ENCODE measurements around the gene RBM45. TPM values are rescaled to one million over a fixed set of nuclear protein-coding genes. Genes with fewer than 3 reads are reported as not detected.
A peak's percentile ranks its signal among the peaks of the same experiment; 100 is the strongest.

The RBM45 gene
- total RNA-seq, 2 experiments from 2014 or later, result 13.2 to 18.1 TPM

DNA sequence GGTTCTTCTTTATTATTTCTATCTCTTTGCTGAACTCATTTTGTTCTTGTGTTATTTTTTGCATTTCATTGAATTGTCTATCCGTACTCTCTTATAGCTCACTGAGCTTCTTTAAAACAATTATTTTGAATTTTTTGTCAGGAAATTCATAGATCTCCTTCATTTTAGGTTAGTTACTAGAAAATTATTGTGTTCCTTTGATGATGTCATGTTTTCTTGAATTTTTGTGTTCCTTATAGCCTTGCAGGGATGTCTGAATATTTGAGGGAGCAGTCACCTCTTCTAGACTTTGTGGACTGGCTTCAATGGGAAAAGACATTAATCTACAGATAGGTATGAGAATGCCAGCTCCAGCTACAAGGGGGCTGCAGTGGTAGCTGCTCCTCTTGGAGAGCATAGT is 61.4 kb downstream of the RBM45 start:
- Histone ChIP-seq H3K9me3 (ENCODE audit: low read length) (no peaks in the 10 kb centered on the region), H3K27ac (ENCODE audit: low read depth, low read length, poor library complexity, severe bottlenecking) (no peak overlapping the region), H3K36me3 (ENCODE audit: insufficient read depth, low read length) (no peaks in the 10 kb centered on the region), H3K4me1 (ENCODE audit: insufficient read depth, low read length, poor library complexity, severe bottlenecking) (no peaks in the 10 kb centered on the region), H3K79me2 (ENCODE audit: insufficient read depth, low read depth, low read length) (no peaks in the 10 kb centered on the region), H4K20me1 (ENCODE audit: insufficient read depth, low read length) (no peaks in the 10 kb centered on the region), H3K4me2 (ENCODE audit: low read length) (no peak overlapping the region), H3K4me3 (ENCODE audit: low read depth, low read length, poor library complexity, severe bottlenecking) (no peak overlapping the region), H2AFZ (ENCODE audit: low read length) (no peak overlapping the region), H3K9me2 (ENCODE audit: insufficient read depth, low read length) (no peaks in the 10 kb centered on the region)
- POLR2A ChIA-PET, result no interaction called here
- no TSS peak for BruUV-seq (replicated peaks)
- TF ChIP-seq, protein P1, sequence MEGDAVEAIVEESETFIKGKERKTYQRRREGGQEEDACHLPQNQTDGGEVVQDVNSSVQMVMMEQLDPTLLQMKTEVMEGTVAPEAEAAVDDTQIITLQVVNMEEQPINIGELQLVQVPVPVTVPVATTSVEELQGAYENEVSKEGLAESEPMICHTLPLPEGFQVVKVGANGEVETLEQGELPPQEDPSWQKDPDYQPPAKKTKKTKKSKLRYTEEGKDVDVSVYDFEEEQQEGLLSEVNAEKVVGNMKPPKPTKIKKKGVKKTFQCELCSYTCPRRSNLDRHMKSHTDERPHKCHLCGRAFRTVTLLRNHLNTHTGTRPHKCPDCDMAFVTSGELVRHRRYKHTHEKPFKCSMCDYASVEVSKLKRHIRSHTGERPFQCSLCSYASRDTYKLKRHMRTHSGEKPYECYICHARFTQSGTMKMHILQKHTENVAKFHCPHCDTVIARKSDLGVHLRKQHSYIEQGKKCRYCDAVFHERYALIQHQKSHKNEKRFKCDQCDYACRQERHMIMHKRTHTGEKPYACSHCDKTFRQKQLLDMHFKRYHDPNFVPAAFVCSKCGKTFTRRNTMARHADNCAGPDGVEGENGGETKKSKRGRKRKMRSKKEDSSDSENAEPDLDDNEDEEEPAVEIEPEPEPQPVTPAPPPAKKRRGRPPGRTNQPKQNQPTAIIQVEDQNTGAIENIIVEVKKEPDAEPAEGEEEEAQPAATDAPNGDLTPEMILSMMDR (conservative IDR thresholded peaks at IDR 0.05; ENCODE audit: low read length), result no peak
- TF ChIP-seq EZH2phosphoT487 (IDR thresholded peaks at IDR 0.05; ENCODE audit: borderline replicate concordance, low read depth, low read length), result no peak
- DNase-seq (ENCODE audit: low spot score), result no peak
- intact Hi-C loops (cut with micrococcal nuclease; ENCODE audit: unreplicated experiment), result no loop called here
- CTCF ChIA-PET (ENCODE audit: unreplicated experiment), result no interaction called here

DNA sequence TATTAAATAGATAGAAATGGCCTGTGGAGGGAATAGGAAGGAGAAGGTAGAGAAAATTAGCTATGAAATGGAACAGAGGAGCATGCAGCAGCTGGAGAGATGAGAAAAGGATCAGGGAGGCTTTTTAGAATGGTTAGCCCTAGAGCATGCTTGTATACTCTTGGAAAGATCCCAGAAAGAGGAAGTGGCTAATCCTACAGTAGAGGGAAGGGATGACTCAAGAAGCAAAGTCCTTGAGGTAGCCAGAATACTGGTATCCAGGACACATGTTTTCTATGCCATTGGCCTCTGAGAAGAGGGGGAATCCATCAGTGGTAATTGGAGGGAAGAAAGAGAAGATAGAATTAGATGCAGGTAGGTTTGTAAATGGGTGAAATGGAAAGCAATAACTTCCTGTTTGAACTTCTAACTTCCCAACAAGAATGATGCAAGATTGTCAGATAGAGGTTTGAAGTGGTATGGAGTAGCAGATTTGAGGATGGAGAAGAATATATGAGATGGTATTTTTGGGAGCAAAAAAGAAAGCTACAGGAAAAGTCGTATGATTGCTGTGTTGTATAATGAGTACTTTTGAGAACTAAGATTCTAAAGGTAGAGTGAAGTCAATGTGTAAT is 64.9 kb downstream of the RBM45 start:
- Histone ChIP-seq H3K79me2 (ENCODE audit: insufficient read depth, low read depth, low read length) (no peaks in the 10 kb centered on the region), H3K4me2 (ENCODE audit: low read length) (no peak overlapping the region), H2AFZ (ENCODE audit: low read length) (no peak overlapping the region), H3K4me3 (ENCODE audit: low read depth, low read length, poor library complexity, severe bottlenecking) (no peak overlapping the region), H3K27ac (ENCODE audit: low read depth, low read length, poor library complexity, severe bottlenecking) (no peak overlapping the region), H3K4me1 (ENCODE audit: insufficient read depth, low read length, poor library complexity, severe bottlenecking) (no peaks in the 10 kb centered on the region), H3K9me3 (ENCODE audit: low read length) (no peaks in the 10 kb centered on the region), H4K20me1 (ENCODE audit: insufficient read depth, low read length) (no peaks in the 10 kb centered on the region), H3K9me2 (ENCODE audit: insufficient read depth, low read length) (no peaks in the 10 kb centered on the region), H3K36me3 (ENCODE audit: insufficient read depth, low read length) (no peaks in the 10 kb centered on the region)
- CTCF ChIA-PET (ENCODE audit: unreplicated experiment), result no interaction called here
- BruUV-seq (replicated peaks), result no TSS peak
- POLR2A ChIA-PET, result no interaction called here
- TF ChIP-seq, protein P1 (conservative IDR thresholded peaks at IDR 0.05; ENCODE audit: low read length), result no peak
- no peak for TF ChIP-seq EZH2phosphoT487 (IDR thresholded peaks at IDR 0.05; ENCODE audit: borderline replicate concordance, low read depth, low read length)
- no peak for DNase-seq (ENCODE audit: low spot score)
- intact Hi-C loops (cut with micrococcal nuclease; ENCODE audit: unreplicated experiment), result no loop called here

Small RNA genes lying within 50 kb of the gene (small RNA-seq; reads per million reads assigned to genes)
- not detected for gene AC011998.1
- gene RNU5E-9P, result 9.8 reads per million, percentile 95 among the genes with 10 or more reads in this experiment

Other genes with a start within 250 kb of the RBM45 start
- 0.03 and 0.10 TPM in 2 replicates for gene PDE11A, start 39.7 kb upstream of the RBM45 start, total RNA-seq (2014; rRNA removed; shearing (Covaris generic))
- not detected in 2 replicates for gene PDE11A, start 39.7 kb upstream of the RBM45 start, total RNA-seq (2022)
- gene OSBPL6, start 82.1 kb downstream of the RBM45 start, total RNA-seq (2014; rRNA removed; shearing (Covaris generic)), result not detected in 2 replicates
- not detected in 2 replicates for gene OSBPL6, start 82.1 kb downstream of the RBM45 start, total RNA-seq (2022)

Data from OCI-LY7 (cell line).